DMS 273 (cell line): Measurements from ENCODE around the gene CFL2.

Experiments
- DNase-seq: peaks from one replicate; lab custom pipeline; 2025; ENCODE audit not compliant: unreplicated experiment; lab: John Stamatoyannopoulos, UW

Gene CFL2

GRCh38 chr14:34676516-34677211 is 37.7 kb downstream of the CFL2 start:
- peak; percentile 81 for DNase-seq

- DNase-seq: no peak
These were observed 40.7 kb downstream of the CFL2 start for GRCh38 chr14:34673702-34674101.

GRCh38 chr14:34671716-34672115 is 42.7 kb downstream of the CFL2 start:
- no peak for DNase-seq

- DNase-seq: no peak
These were observed 46.3 kb downstream of the CFL2 start for GRCh38 chr14:34668111-34668510.

- no peak for DNase-seq
These were observed 47.4 kb downstream of the CFL2 start for GRCh38 chr14:34667007-34667406.

GRCh38 chr14:34665785-34666435 is 48.5 kb downstream of the CFL2 start:
- DNase-seq: no peak

GRCh38 chr14:34662561-34663088 is 51.8 kb downstream of the CFL2 start:
- no peak for DNase-seq

GRCh38 chr14:34660796-34661195 is 53.6 kb downstream of the CFL2 start:
- DNase-seq: no peak
